Astrocyte (in vitro differentiated cells and primary cell): ENCODE measurements around the gene DNHD1. TPM values are rescaled to one million over a fixed set of nuclear protein-coding genes. Genes with fewer than 3 reads are reported as not detected.

Experiments used
- DNase-seq: peaks from one replicate; pipeline ENCODE4 v3.0.0-alpha.2; 2010; ENCODE audit warnings: low read depth
- FAIRE-seq: peaks from 2 replicates; lab custom pipeline; 2011; peaks lifted over from hg19 to GRCh38; lab: Jason Lieb, UNC
- H2AFZ ChIP-seq: 2 replicates; pipeline ENCODE4 v1.6.0; 2012; ENCODE audit warnings: low read depth, low read length, inconsistent platforms
- H3K27ac ChIP-seq: 2 replicates; pipeline ENCODE4 v1.5.1; 2011; ENCODE audit warnings: low read depth, low read length, inconsistent platforms
- H3K27me3 ChIP-seq: 2 replicates; pipeline ENCODE4 v1.6.0; 2011; ENCODE audit warnings: low read length, inconsistent platforms; ENCODE audit not compliant: insufficient read depth
- H3K36me3 ChIP-seq: 2 replicates; pipeline ENCODE4 v1.5.1; 2011; ENCODE audit warnings: low read length, inconsistent platforms; ENCODE audit not compliant: insufficient read depth
- H3K4me1 ChIP-seq: 2 replicates; pipeline ENCODE4 v1.5.1; 2011; ENCODE audit warnings: low read length, inconsistent platforms; ENCODE audit not compliant: insufficient read depth
- H3K4me2 ChIP-seq: 2 replicates; pipeline ENCODE4 v1.6.0; 2012; ENCODE audit warnings: low read length, inconsistent platforms
- H3K4me3 ChIP-seq: 2 replicates; pipeline ENCODE4 v1.5.1; 2011; ENCODE audit warnings: low read depth, mild to moderate bottlenecking, low read length, inconsistent platforms; ENCODE audit not compliant: insufficient read depth
- H3K79me2 ChIP-seq: 2 replicates; pipeline ENCODE4 v1.6.0; 2012; ENCODE audit warnings: mild to moderate bottlenecking, low read length, inconsistent platforms; ENCODE audit not compliant: insufficient read depth
- H3K9ac ChIP-seq: 2 replicates; pipeline ENCODE4 v1.6.0; 2012; ENCODE audit warnings: mild to moderate bottlenecking, low read length, inconsistent platforms
- H3K9me3 ChIP-seq: 2 replicates; pipeline ENCODE4 v1.5.1; 2012; ENCODE audit warnings: low read depth, mild to moderate bottlenecking, low read length, inconsistent platforms; ENCODE audit not compliant: insufficient read depth
- H4K20me1 ChIP-seq: 2 replicates; pipeline ENCODE4 v1.6.0; 2012; ENCODE audit warnings: low read length, inconsistent platforms; ENCODE audit not compliant: insufficient read depth
- H3K27ac Mint-ChIP-seq: one replicate; pipeline ENCODE4 v1.8.0; 2021; ENCODE audit warnings: mild to moderate bottlenecking, mixed read lengths; ENCODE audit not compliant: unreplicated experiment
- H3K27me3 Mint-ChIP-seq: one replicate; pipeline ENCODE4 v1.8.0; 2021; ENCODE audit warnings: low read depth, mixed read lengths; ENCODE audit not compliant: unreplicated experiment
- H3K36me3 Mint-ChIP-seq: one replicate; pipeline ENCODE4 v1.8.0; 2021; ENCODE audit warnings: low read depth, mixed read lengths; ENCODE audit not compliant: unreplicated experiment
- H3K4me1 Mint-ChIP-seq: one replicate; pipeline ENCODE4 v1.8.0; 2021; ENCODE audit warnings: low read depth, mixed read lengths; ENCODE audit not compliant: unreplicated experiment
- H3K4me3 Mint-ChIP-seq: one replicate; pipeline ENCODE4 v1.8.0; 2021; ENCODE audit warnings: mild to moderate bottlenecking, moderate library complexity, mixed read lengths; ENCODE audit not compliant: unreplicated experiment
- H3K9me3 Mint-ChIP-seq: one replicate; pipeline ENCODE4 v1.8.0; 2021; ENCODE audit warnings: mild to moderate bottlenecking, mixed read lengths; ENCODE audit not compliant: unreplicated experiment
- CTCF ChIP-seq: IDR thresholded peaks from 2 replicates; pipeline ENCODE4 v1.5.1; 2011; ENCODE audit warnings: low read depth, mild to moderate bottlenecking, inconsistent platforms, low read length, moderate library complexity; ENCODE audit not compliant: insufficient read depth
- EZH2 ChIP-seq: IDR thresholded peaks from 2 replicates; pipeline ENCODE4 v1.6.1; 2012; ENCODE audit warnings: mild to moderate bottlenecking, low read length, inconsistent platforms; ENCODE audit not compliant: insufficient read depth
- total RNA-seq: library from RNA; stranded (reverse); gene quantifications from 2 replicates; pipeline ENCODE4 v1.2.1, GENCODE V29; 2021

The DNHD1 gene
- total RNA-seq, 1 donor from 2014 or later = 8.2 TPM

- Histone ChIP-seq H3K27me3 (no peaks in the 10 kb centered on the region), H4K20me1 (peaks cover 8% of the 10 kb centered on the region), H3K27ac (no peak overlapping the region), H3K4me2 (no peak overlapping the region), H3K79me2 (no peaks in the 10 kb centered on the region), H3K4me3 (no peak overlapping the region), H3K9me3 (no peaks in the 10 kb centered on the region), H3K9ac (no peak overlapping the region), H2AFZ (no peak overlapping the region), H3K4me1 (no peaks in the 10 kb centered on the region), H3K36me3 (peaks cover 13% of the 10 kb centered on the region)
- no peaks in the 10 kb centered on the region for H3K4me1 Mint-ChIP-seq
- no peaks in the 10 kb centered on the region for H3K9me3 Mint-ChIP-seq
- no peaks in the 10 kb centered on the region for H3K27me3 Mint-ChIP-seq
- DNase-seq (no peak), FAIRE-seq (no peak)
- H3K27ac Mint-ChIP-seq = no peak overlapping the region
- H3K4me3 Mint-ChIP-seq = no peak overlapping the region
- H3K36me3 Mint-ChIP-seq = peaks cover 10% of the 10 kb centered on the region
- TF ChIP-seq CTCF (no peak), EZH2 (no peak)
These were observed 40.6 kb upstream of the DNHD1 start for GRCh38 chr11:6456361-6457073.

- no peak overlapping the region for H3K4me3 Mint-ChIP-seq
These were observed 39.3 kb upstream of the DNHD1 start for GRCh38 chr11:6457581-6458320.

More at GRCh38 chr11:6457581-6458320, 39.3 kb upstream of the DNHD1 start:
- H3K9ac ChIP-seq = no peak overlapping the region
- H3K4me1 Mint-ChIP-seq = no peaks in the 10 kb centered on the region
- peaks cover 10% of the 10 kb centered on the region for H3K36me3 Mint-ChIP-seq
- no peak overlapping the region for H3K27ac ChIP-seq
- FAIRE-seq (no peak), DNase-seq (no peak)
- H3K9me3 Mint-ChIP-seq = no peaks in the 10 kb centered on the region
- H3K79me2 ChIP-seq = no peaks in the 10 kb centered on the region
- peaks cover 8% of the 10 kb centered on the region for H4K20me1 ChIP-seq
- H3K27ac Mint-ChIP-seq = no peak overlapping the region
- H3K36me3 ChIP-seq = peaks cover 13% of the 10 kb centered on the region
- H3K9me3 ChIP-seq = no peaks in the 10 kb centered on the region
- no peaks in the 10 kb centered on the region for H3K27me3 ChIP-seq
- no peaks in the 10 kb centered on the region for H3K4me1 ChIP-seq
- H3K27me3 Mint-ChIP-seq = no peaks in the 10 kb centered on the region
- no peak overlapping the region for H2AFZ ChIP-seq
- TF ChIP-seq EZH2 (no peak), CTCF (no peak)
- H3K4me2 ChIP-seq = no peak overlapping the region
- H3K4me3 ChIP-seq = no peak overlapping the region
